NCI-H2107 (cell line): ENCODE data around the gene INPP5D.
"Not testable (repeated sequence)": the region's sequence is repeated elsewhere in the genome, so short reads cannot be mapped to it uniquely, and the experiment has no call there.

Source experiments
- DNase-seq: peaks from one replicate; lab custom pipeline; 2025; lab: John Stamatoyannopoulos, UW

The INPP5D gene

DNA sequence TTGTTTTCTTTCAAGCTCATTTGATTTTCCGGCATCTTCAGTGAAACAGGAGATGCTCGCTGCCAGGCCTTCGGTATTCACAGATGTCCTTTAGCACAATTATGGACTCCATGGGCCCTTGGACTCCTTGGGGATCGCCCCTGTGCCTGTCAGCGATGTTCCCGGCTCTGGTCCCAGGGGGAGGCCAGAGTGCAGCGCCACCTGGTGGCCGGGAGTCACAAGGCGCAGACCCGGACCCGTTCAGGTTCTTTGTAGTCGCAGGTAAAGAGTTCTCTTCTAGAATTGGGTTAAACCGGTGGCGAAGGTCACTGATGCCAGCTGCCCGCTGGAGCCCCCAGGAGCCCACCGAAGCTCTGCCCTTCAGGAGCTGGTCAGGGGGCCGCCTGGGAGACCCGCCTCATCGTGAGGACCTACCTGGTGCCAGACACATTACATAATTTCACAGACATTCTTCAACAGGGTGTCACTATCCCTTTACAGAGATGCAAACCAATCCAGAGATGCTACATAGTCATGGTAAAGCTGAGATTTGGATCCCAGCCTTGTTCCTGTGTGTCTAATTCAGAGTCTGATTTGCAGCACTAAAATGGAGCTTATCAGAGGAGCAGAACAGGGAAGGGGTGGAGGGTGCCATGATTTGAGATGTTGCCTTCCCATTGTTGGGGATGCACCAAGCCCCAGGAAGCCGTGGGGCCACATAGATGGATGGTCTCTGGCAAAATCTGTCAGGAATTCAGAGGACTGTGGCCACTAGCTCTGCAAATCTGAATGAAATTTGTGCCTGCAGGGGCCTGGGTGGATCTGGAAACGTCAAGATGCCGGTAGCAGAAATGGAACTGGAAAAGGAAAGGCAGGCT is 6.0 kb upstream of the INPP5D start:
- DNase-seq, result no peak

- no peak for DNase-seq
These were observed 4.8 kb upstream of the INPP5D start for GRCh38 chr2:233055362-233055761.

DNA sequence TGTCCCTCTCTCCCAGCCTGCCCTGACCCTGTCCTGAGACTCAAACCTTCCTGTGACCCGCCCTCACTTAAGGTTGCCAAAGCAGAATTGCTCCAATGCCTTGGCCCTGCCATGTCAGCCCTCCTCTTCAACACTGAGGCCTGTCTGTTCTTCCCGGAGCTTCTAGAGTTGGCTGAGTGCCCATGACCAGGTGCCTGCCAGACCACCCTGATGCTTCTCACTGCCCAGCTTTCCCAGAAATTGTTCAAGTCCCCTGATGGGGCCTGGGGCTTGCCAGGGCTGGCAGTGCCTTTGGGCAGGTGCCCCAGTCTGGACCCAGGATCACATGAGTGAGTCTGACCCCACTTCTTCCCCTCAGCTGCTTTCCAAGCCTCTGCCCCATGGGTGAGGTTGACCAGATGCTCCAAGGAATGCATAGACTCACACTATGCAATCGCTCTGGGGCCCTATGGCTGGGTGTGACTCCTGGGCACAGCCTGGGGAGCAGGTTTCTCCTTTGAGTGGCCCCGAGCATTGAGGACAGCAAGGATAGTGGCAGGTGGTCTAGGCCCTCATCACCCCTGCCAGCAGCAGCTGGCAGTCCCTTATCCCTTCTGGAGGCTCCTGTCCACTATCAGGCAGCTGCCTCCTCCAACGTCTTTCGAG is 3.1 kb upstream of the INPP5D start:
- DNase-seq, result no peak

GRCh38 chr2:233058717-233059546 is 1.2 kb upstream of the INPP5D start:
- no peak for DNase-seq

GRCh38 chr2:233059547-233059796 is 670 bp upstream of the INPP5D start:
- DNase-seq, result no peak

GRCh38 chr2:233060501-233060979 is 398 bp downstream of the INPP5D start:
- no peak for DNase-seq

GRCh38 chr2:233060980-233061590 is 943 bp downstream of the INPP5D start:
- no peak for DNase-seq

GRCh38 chr2:233061591-233062450 is 1.7 kb downstream of the INPP5D start:
- DNase-seq, result no peak

- DNase-seq, result no peak
These were observed 2.3 kb downstream of the INPP5D start for GRCh38 chr2:233062451-233062850.

GRCh38 chr2:233062946-233063268 is 2.8 kb downstream of the INPP5D start:
- no peak for DNase-seq

- DNase-seq, result no peak
These were observed 3.3 kb downstream of the INPP5D start for GRCh38 chr2:233063269-233063975.

DNA sequence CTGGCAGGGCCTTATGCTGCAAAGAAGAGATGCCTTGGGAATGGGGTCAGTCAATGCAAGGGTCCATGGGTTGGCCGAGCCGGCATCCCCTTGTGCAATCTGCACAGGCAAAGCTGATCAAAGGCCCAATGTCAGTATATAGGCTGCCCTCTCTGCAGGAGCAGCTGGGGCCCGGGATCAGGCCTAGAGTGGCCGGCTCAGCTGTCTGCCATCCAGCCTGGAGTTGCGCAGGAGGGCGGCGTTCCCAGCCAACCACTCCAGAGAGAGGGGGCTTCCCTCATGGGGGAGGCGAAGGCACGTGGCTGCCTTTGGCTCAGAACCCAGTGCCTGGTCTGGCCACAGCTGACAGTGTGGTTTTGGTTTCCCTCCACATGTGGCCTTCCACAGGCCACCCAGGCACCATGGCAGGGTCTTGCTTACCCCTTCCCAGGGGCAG is 3.9 kb downstream of the INPP5D start:
- no peak for DNase-seq

GRCh38 chr2:233064530-233065199 is 4.5 kb downstream of the INPP5D start:
- DNase-seq, result no peak

DNA sequence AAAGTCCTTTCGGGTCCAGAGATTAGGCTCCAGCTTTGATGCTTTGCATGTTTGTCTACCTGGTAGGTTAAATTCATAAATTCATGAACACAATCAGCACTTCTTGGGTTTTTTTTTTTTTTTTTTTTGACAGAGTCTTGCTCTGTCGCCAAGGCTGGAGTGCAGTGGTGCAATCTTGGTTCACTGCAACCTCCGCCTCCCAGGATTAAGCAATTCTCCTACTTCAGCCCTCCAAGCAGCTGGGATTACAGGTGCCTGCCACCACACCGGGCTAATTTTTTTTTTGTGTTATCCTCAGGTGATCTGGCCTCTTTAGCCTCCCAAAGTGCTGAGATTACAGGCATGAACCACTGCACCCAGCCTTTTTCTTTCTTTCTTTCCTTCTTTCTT is 5.1 kb downstream of the INPP5D start:
- not testable (repeated sequence) for DNase-seq

DNA sequence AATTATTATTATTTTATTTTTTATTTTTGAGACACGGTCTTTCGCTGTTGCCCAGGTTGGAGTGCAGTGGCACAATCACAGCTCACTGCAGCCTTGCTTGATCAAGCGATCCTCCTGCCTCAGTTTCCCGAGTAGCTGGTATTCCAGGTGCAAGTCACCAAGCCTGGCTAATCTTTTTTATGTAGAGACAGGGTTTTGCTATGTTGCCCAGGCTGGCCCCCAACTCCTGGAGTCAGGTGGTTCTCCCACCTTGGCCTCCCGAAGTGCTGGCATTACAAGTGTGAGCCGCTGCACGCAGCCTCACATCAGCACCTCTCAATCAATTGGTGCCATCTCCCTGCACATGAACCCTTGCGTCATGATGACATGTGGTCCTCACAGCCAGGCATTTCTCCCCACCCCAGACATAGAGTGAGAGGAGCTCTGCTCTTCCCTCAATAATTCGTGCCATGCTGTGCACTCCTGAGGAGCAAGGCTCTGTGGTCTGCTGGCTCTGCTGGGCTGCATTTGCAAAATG is 5.9 kb downstream of the INPP5D start:
- no peak for DNase-seq

DNA sequence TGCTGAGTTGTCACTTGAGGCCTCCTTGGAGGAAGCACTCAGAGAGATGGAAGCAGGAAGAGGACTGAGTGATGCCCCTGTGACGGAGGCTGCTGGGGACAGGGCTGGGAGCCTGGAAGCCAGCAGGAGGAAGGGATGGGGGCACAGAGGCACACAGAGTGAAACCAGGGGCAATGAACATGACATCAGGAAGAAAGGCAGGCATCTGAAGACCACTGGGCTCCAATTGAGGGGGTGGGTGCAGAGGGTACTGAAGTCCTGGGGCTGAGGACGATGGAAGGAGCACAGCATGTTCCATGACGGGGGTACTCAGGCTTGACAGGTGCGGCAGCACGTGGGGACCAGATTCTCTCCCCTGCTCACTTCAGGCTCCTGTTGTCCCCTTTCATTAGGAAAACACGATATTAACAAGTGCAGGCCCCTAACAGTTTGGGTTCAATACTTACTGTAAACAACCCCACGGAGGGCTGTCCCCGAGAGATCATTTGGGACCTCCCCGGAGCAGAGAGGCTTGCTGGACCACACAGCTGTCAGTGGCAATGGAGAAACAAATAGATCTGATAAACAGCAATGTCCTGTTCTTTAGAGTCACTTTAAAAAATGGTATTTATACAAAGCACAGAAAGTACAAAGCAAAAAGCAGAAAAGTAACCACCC is 8.7 kb downstream of the INPP5D start:
- DNase-seq, result no peak

GRCh38 chr2:233072838-233073237 is 12.7 kb downstream of the INPP5D start:
- DNase-seq, result no peak

DNA sequence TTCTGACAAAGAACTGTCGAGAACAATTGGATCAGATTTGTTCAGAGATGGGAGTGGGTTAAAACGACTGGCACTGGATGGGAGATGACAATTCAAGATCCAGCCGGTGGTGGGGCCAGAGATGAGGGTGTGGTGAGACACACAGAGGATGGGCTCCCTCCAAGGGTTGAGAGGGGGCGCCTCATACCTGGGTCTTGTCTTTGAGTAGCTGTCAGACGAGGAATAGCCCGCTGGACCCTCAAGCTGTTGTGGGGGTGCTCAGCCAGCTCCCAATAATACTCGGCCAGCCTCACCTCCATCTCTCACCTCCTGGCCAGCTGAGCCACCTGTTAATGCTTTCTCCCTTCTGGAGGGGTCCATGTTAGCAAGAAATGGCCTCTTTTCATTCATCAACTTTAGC is 14.0 kb downstream of the INPP5D start:
- no peak for DNase-seq

GRCh38 chr2:233075141-233075965 is 15.2 kb downstream of the INPP5D start:
- no peak for DNase-seq
